Tibial artery (tissue), 4 donors: ENCODE results near the gene TRPM2.
"Not testable (repeated sequence)": the region's sequence is repeated elsewhere in the genome, so short reads cannot be mapped to it uniquely, and the experiment has no call there.

Experiments
- DNase-seq, 2 donors: peaks; one replicate each; pipeline ENCODE4 v3.0.0-alpha.2; 2019
- H3K27ac ChIP-seq, 2 donors: fragments of 200-600 bp; sonication (generic) in 1 of 2; 1 replicate in 1 of 2; 2 replicates in 1 of 2; pipeline ENCODE4 v1.5.1; 2018 to 2019; ENCODE audit warnings: mild to moderate bottlenecking in 1 of 2
- H3K27me3 ChIP-seq, 2 donors: fragments of 200-600 bp; sonication (generic) in 1 of 2; one replicate each; pipeline versions ENCODE4 v1.5.1 to v1.6.0; 2016 to 2019
- H3K36me3 ChIP-seq, 3 donors: fragments of 200-600 bp; sonication (generic) in 2 of 3; one replicate each; pipeline ENCODE4 v1.5.1; 2016 to 2019; ENCODE audit warnings: mild to moderate bottlenecking in 2 of 3
- H3K4me1 ChIP-seq, 4 donors: fragments of 200-600 bp; sonication (generic) in 2 of 4; 1 replicate in 3 of 4; 2 replicates in 1 of 4; pipeline ENCODE4 v1.5.1; 2016 to 2019
- H3K4me3 ChIP-seq, 2 donors: fragments of 200-600 bp; sonication (generic) in 1 of 2; 1 replicate in 1 of 2; 2 replicates in 1 of 2; pipeline ENCODE4 v1.5.1; 2018 to 2019; ENCODE audit warnings: mild to moderate bottlenecking in 2 of 2
- H3K9me3 ChIP-seq, 3 donors: fragments of 200-600 bp; sonication (generic) in 1 of 3; one replicate each; pipeline ENCODE4 v1.5.1; 2016 to 2019
- CTCF ChIP-seq, 2 experiments: fragments of 200-600 bp in 1 of 2; fragments of 450-650 bp in 1 of 2; IDR thresholded peaks; one replicate each; pipeline ENCODE4 v1.5.1; 2017 to 2019; ENCODE audit warnings: antibody characterized with exemption in 2 of 2, mild to moderate bottlenecking in 1 of 2, moderate library complexity in 1 of 2
- intact Hi-C: fragments of 100-400 bp; cut with DNase I; formaldehyde crosslinking; loops from one replicate; pipeline ENCODE4 v1.15.0; 2023; ENCODE audit warnings: low total_unique reads

Gene TRPM2

DNA sequence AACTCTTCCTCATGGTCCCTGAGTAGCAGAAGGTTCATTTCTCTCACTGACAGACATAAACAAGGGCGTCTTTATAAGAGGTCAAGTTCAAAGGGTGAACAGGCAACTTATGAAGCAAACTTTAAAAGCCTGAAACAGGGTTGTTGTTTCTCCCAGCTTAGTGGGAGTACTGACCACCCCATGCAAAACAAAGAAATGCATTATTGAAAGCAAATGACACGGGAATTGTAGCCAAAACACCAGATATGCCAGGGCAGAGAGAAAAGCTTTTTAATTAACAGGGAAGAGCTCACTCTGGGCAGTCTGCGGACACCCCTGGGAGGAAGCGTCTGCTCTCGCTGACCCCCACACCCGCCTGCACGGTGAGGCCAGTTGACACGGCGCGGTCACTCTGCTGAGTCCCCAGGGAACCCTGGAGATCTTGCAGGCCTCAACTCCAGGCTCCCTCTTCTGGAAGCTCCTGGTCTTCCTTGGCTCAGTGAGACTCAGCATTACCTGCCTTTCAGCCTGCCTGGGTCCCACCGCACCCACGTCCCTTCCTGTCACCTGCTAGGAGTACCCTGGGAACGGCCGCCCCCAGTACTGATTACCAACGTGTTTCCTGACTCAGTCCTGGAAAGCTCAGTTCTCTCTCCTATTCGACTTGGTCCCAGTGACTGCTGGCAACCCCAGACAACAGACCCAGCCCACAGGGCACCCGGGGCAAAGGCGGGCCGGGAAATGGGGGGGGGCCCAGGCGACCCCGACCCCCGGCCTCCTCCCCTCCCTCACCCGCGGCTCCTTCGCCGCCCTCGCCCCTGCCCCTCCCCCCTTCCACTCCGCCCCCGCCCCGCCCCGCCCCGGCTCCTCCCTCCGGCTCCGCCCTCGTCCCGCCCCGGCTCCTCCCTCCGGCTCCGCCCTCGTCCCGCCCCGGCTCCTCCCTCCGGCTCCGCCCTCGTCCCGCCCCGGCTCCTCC is 15.2 kb upstream of the TRPM2 start:
- Histone ChIP-seq H3K4me3 (peak overlapping the region; percentile 82 to 83), H3K4me1 (peaks cover 0 to 14% (median 10%) of the 10 kb centered on the region in 4 donors), H3K27me3 (no peaks in the 10 kb centered on the region), H3K27ac (peak overlapping the region; percentile 95 to 98), H3K36me3 (peaks cover 0 to 29% (median 18%) of the 10 kb centered on the region in 3 donors), H3K9me3 (no peaks in the 10 kb centered on the region)
- peak; percentile 71 to 88 for DNase-seq
- peak; percentile 41 to 43 for TF ChIP-seq CTCF (IDR thresholded peaks at IDR 0.05)
- intact Hi-C loops: no loop called here

- TF ChIP-seq CTCF (IDR thresholded peaks at IDR 0.05): no peak
- Histone ChIP-seq H3K4me3 (peak within 1 kb of the TSS; percentile 82 to 83), H3K27ac (peak within 1 kb of the TSS; percentile 95 to 98), H3K27me3 (no peaks in the 10 kb centered on the region), H3K36me3 (peaks cover 0 to 29% (median 18%) of the 10 kb centered on the region in 3 donors), H3K9me3 (no peaks in the 10 kb centered on the region), H3K4me1 (peaks cover 0 to 14% (median 10%) of the 10 kb centered on the region in 4 donors)
- intact Hi-C loops: no loop called here
- peak; percentile 89 to 96 for DNase-seq
These were observed 14.2 kb upstream of the TRPM2 start, which contains the start of gene CFAP410 for GRCh38 chr21:44338971-44339910. Gene CFAP410, minus strand, starts transcription at chr21:44339390. Its CDS starts 196 bp downstream, at chr21:44339194.

DNA sequence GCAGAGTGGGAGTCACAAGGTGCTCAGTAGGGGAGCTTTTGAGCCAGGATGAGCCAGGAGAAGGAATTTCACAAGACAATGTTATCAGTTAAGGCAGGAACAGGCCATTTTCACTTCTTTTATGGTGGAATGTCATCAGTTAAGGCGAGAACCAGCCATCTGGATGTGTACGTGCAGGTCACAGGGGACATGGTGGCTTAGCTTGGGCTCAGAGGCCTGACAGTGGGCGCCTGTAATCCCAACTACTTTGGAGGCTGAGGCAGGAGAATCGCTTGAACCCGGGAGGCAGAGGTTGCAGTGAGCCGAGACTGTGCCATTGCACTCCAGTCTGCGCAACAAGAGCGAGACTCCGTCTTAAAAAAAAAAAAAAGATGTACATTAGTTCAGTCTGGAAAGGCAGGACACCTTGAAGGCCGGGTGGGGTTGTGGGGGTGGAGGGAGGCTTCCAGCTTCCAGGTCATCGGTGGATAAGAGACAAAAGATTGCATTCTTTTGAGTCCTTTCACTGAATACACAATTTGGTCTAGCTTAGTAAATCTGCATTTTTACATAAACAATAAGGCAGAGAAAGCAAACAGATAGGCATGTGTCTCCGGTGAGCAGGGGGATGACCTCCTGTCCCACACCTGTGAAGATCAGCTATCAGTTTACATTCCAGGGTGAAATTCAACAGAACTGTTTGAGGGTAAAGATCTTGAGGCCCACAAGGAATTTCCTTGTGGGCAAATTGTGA is 11.5 kb upstream of the TRPM2 start:
- Histone ChIP-seq H3K4me1 (peaks cover 0 to 14% (median 10%) of the 10 kb centered on the region in 4 donors), H3K27me3 (peaks cover 0 to 12% of the 10 kb centered on the region in 2 donors)
- H3K9me3 ChIP-seq, H3K36me3 ChIP-seq, intact Hi-C loops, H3K4me3 ChIP-seq, DNase-seq, H3K27ac ChIP-seq: not testable (repeated sequence)

- H3K36me3 ChIP-seq, intact Hi-C loops, DNase-seq, H3K27ac ChIP-seq, H3K4me3 ChIP-seq, H3K9me3 ChIP-seq: not testable (repeated sequence)
- Histone ChIP-seq H3K27me3 (peaks cover 0 to 17% of the 10 kb centered on the region in 2 donors), H3K4me1 (peaks cover 0 to 12% (median 8%) of the 10 kb centered on the region in 4 donors)
These were observed 10.4 kb upstream of the TRPM2 start for GRCh38 chr21:44342981-44343380.

DNA sequence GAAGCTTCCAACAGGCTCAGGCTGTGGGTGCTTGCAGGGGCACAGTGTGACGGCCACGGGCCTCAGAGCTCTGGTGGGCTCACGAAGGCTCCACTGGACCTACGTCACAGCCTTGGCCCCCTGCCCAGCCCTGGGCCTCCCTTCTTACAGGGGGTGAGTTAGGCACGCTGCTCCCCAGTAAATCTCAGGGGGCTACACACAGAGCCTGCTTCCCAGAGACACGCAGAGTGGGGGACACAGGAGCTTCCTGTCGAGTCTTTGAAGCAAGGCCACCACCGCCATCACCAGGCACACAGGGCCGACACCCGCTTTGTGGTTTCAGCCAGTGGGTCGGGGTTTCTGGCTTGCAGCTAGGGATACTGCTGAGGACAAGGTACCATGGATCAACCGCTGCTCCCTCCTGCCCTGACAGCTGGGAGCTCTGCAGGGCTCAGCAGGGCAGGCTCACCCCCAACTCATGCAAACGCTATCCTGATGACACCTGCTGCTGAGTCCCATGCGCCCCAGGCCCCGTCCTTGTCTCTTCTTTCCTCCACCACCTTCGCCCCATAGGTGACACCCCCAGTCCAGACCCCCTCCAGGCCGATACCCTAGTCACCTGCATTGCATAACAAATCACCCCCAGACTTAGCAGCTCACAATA is 8.8 kb upstream of the TRPM2 start:
- no peaks in the 10 kb centered on the region for H3K9me3 ChIP-seq
- H3K27me3 ChIP-seq: peaks cover 0 to 32% of the 10 kb centered on the region in 2 donors
- DNase-seq: no peak
- H3K4me1 ChIP-seq: peaks cover 0 to 7% (median 3%) of the 10 kb centered on the region in 4 donors
- TF ChIP-seq CTCF (IDR thresholded peaks at IDR 0.05): no peak
- intact Hi-C loops: no loop called here
- H3K27ac ChIP-seq: no peak overlapping the region
- H3K4me3 ChIP-seq: no peak overlapping the region
- no peaks in the 10 kb centered on the region for H3K36me3 ChIP-seq
